ENCODE results near the gene TNPO3.
"Not testable (repeated sequence)": the region's sequence is repeated elsewhere in the genome, so short reads cannot be mapped to it uniquely, and the experiment has no call there.

The TNPO3 gene

GRCh38 chr7:129069021-129069420 is 14.1 kb upstream of the TNPO3 start:
- no peak for DNase-seq

- DNase-seq: no peak
Measured at GRCh38 chr7:129067943-129068548, 13.1 kb upstream of the TNPO3 start.

GRCh38 chr7:129067132-129067561 is 12.2 kb upstream of the TNPO3 start:
- not testable (repeated sequence) for DNase-seq

GRCh38 chr7:129066290-129067131 is 11.6 kb upstream of the TNPO3 start:
- no peak for DNase-seq

- DNase-seq: no peak
Measured at GRCh38 chr7:129055861-129056464, 1.1 kb upstream of the TNPO3 start.

GRCh38 chr7:129055294-129055816 is 444 bp upstream of the TNPO3 start:
- DNase-seq: no peak

- no peak for DNase-seq
Measured at GRCh38 chr7:129053938-129054437, 923 bp downstream of the TNPO3 start.

GRCh38 chr7:129052441-129052840 is 2.5 kb downstream of the TNPO3 start:
- no peak for DNase-seq

- not testable (repeated sequence) for DNase-seq
Measured at GRCh38 chr7:129051459-129051858, 3.5 kb downstream of the TNPO3 start.

GRCh38 chr7:129047761-129048160 is 7.2 kb downstream of the TNPO3 start:
- no peak for DNase-seq

GRCh38 chr7:129045682-129046081 is 9.2 kb downstream of the TNPO3 start:
- no peak for DNase-seq

- DNase-seq: no peak
Measured at GRCh38 chr7:129043012-129043411, 11.9 kb downstream of the TNPO3 start.

GRCh38 chr7:129041142-129042085 is 13.5 kb downstream of the TNPO3 start:
- DNase-seq: no peak

- DNase-seq: not testable (repeated sequence)
Measured at GRCh38 chr7:129038468-129038867, 16.4 kb downstream of the TNPO3 start.

GRCh38 chr7:129037585-129037984 is 17.3 kb downstream of the TNPO3 start:
- no peak for DNase-seq

- no peak for DNase-seq
Measured at GRCh38 chr7:129032017-129032416, 22.9 kb downstream of the TNPO3 start.

- no peak for DNase-seq
Measured at GRCh38 chr7:129030440-129030839, 24.5 kb downstream of the TNPO3 start.

GRCh38 chr7:129024125-129024524 is 30.8 kb downstream of the TNPO3 start:
- DNase-seq: no peak

- DNase-seq: no peak
Measured at GRCh38 chr7:129021656-129022055, 33.3 kb downstream of the TNPO3 start.

GRCh38 chr7:129017933-129018538 is 36.9 kb downstream of the TNPO3 start:
- no peak for DNase-seq

- DNase-seq: no peak
Measured at GRCh38 chr7:129017264-129017663, 37.6 kb downstream of the TNPO3 start.
